ENCODE results near the gene APOE.
A peak's percentile ranks its signal among the peaks of the same experiment; 100 is the strongest.
"Not testable (repeated sequence)": the region's sequence is repeated elsewhere in the genome, so short reads cannot be mapped to it uniquely, and the experiment has no call there.

Gene APOE

DNA sequence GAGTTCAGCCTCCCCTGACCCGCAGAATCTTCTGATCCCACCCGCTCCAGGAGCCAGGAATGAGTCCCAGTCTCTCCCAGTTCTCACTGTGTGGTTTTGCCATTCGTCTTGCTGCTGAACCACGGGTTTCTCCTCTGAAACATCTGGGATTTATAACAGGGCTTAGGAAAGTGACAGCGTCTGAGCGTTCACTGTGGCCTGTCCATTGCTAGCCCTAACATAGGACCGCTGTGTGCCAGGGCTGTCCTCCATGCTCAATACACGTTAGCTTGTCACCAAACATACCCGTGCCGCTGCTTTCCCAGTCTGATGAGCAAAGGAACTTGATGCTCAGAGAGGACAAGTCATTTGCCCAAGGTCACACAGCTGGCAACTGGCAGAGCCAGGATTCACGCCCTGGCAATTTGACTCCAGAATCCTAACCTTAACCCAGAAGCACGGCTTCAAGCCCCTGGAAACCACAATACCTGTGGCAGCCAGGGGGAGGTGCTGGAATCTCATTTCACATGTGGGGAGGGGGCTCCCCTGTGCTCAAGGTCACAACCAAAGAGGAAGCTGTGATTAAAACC lies 1.1 kb upstream of the APOE start:
- H3K27me3 Mint-ChIP-seq (ENCODE audit: low read depth): peaks cover 4% of the 10 kb centered on the region
- H3K27ac Mint-ChIP-seq: peak overlapping the region in 1 of 3 experiments; percentile 63

DNA sequence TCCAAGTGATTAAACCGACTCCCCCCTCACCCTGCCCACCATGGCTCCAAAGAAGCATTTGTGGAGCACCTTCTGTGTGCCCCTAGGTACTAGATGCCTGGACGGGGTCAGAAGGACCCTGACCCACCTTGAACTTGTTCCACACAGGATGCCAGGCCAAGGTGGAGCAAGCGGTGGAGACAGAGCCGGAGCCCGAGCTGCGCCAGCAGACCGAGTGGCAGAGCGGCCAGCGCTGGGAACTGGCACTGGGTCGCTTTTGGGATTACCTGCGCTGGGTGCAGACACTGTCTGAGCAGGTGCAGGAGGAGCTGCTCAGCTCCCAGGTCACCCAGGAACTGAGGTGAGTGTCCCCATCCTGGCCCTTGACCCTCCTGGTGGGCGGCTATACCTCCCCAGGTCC lies 2.0 kb downstream of the APOE start:
- H3K9me3 Mint-ChIP-seq: no peaks in the 10 kb centered on the region
- no peak overlapping the region for H3K4me3 Mint-ChIP-seq
- peak overlapping the region; percentile 35 to 70 (median 43) for H3K27ac Mint-ChIP-seq
- TF ChIP-seq, protein P1, sequence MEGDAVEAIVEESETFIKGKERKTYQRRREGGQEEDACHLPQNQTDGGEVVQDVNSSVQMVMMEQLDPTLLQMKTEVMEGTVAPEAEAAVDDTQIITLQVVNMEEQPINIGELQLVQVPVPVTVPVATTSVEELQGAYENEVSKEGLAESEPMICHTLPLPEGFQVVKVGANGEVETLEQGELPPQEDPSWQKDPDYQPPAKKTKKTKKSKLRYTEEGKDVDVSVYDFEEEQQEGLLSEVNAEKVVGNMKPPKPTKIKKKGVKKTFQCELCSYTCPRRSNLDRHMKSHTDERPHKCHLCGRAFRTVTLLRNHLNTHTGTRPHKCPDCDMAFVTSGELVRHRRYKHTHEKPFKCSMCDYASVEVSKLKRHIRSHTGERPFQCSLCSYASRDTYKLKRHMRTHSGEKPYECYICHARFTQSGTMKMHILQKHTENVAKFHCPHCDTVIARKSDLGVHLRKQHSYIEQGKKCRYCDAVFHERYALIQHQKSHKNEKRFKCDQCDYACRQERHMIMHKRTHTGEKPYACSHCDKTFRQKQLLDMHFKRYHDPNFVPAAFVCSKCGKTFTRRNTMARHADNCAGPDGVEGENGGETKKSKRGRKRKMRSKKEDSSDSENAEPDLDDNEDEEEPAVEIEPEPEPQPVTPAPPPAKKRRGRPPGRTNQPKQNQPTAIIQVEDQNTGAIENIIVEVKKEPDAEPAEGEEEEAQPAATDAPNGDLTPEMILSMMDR (IDR thresholded peaks at IDR 0.05; ENCODE audit: unreplicated experiment in 3 of 3): no peak
- H3K4me1 Mint-ChIP-seq: peaks cover 32% of the 10 kb centered on the region
- H3K36me3 Mint-ChIP-seq (ENCODE audit: low read depth): peaks cover 3% of the 10 kb centered on the region
- H3K27me3 Mint-ChIP-seq (ENCODE audit: low read depth): peaks cover 8% of the 10 kb centered on the region

More for the DNA sequence above, 1.1 kb upstream of the APOE start:
- H3K36me3 Mint-ChIP-seq (ENCODE audit: low read depth): peaks cover 12% of the 10 kb centered on the region
- TF ChIP-seq, protein P1 (IDR thresholded peaks at IDR 0.05; ENCODE audit: unreplicated experiment in 3 of 3): peak; percentile 20 to 30 (median 25)
- H3K4me3 Mint-ChIP-seq: peak overlapping the region in 2 of 3 experiments; percentile 32 to 86
- peaks cover 11% of the 10 kb centered on the region for H3K4me1 Mint-ChIP-seq
- H3K9me3 Mint-ChIP-seq: no peaks in the 10 kb centered on the region

DNA sequence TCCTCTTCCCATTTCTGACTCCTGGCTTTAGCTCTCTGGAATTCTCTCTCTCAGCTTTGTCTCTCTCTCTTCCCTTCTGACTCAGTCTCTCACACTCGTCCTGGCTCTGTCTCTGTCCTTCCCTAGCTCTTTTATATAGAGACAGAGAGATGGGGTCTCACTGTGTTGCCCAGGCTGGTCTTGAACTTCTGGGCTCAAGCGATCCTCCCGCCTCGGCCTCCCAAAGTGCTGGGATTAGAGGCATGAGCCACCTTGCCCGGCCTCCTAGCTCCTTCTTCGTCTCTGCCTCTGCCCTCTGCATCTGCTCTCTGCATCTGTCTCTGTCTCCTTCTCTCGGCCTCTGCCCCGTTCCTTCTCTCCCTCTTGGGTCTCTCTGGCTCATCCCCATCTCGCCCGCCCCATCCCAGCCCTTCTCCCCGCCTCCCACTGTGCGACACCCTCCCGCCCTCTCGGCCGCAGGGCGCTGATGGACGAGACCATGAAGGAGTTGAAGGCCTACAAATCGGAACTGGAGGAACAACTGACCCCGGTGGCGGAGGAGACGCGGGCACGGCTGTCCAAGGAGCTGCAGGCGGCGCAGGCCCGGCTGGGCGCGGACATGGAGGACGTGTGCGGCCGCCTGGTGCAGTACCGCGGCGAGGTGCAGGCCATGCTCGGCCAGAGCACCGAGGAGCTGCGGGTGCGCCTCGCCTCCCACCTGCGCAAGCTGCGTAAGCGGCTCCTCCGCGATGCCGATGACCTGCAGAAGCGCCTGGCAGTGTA lies 2.7 kb downstream of the APOE start:
- TF ChIP-seq, protein P1 (IDR thresholded peaks at IDR 0.05; ENCODE audit: unreplicated experiment in 3 of 3): no peak
- Mint-ChIP-seq H3K27me3 (ENCODE audit: low read depth) (peaks cover 8% of the 10 kb centered on the region), H3K4me3 (peak overlapping the region; percentile 25 to 71 (median 50)), H3K4me1 (peaks cover 37% of the 10 kb centered on the region), H3K27ac (peak overlapping the region; percentile 35 to 70 (median 43)), H3K9me3 (no peaks in the 10 kb centered on the region), H3K36me3 (ENCODE audit: low read depth) (peaks cover 3% of the 10 kb centered on the region)

DNA sequence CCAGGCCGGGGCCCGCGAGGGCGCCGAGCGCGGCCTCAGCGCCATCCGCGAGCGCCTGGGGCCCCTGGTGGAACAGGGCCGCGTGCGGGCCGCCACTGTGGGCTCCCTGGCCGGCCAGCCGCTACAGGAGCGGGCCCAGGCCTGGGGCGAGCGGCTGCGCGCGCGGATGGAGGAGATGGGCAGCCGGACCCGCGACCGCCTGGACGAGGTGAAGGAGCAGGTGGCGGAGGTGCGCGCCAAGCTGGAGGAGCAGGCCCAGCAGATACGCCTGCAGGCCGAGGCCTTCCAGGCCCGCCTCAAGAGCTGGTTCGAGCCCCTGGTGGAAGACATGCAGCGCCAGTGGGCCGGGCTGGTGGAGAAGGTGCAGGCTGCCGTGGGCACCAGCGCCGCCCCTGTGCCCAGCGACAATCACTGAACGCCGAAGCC lies 3.3 kb downstream of the APOE start:
- H3K9me3 Mint-ChIP-seq: no peaks in the 10 kb centered on the region
- TF ChIP-seq, protein P1 (IDR thresholded peaks at IDR 0.05; ENCODE audit: unreplicated experiment in 3 of 3): no peak
- H3K36me3 Mint-ChIP-seq (ENCODE audit: low read depth): no peaks in the 10 kb centered on the region
- peaks cover 43% of the 10 kb centered on the region for H3K4me1 Mint-ChIP-seq
- no peak overlapping the region for H3K27ac Mint-ChIP-seq
- H3K4me3 Mint-ChIP-seq: no peak overlapping the region
- peaks cover 8% of the 10 kb centered on the region for H3K27me3 Mint-ChIP-seq (ENCODE audit: low read depth)

DNA sequence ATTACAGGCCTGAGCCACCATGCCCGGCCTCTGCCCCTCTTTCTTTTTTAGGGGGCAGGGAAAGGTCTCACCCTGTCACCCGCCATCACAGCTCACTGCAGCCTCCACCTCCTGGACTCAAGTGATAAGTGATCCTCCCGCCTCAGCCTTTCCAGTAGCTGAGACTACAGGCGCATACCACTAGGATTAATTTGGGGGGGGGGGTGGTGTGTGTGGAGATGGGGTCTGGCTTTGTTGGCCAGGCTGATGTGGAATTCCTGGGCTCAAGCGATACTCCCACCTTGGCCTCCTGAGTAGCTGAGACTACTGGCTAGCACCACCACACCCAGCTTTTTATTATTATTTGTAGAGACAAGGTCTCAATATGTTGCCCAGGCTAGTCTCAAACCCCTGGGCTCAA lies 4.2 kb downstream of the APOE start:
- Mint-ChIP-seq H3K9me3 (no peaks in the 10 kb centered on the region), H3K27me3 (ENCODE audit: low read depth) (peaks cover 14% of the 10 kb centered on the region), H3K4me3 (peak overlapping the region in 1 of 3 experiments; percentile 25), H3K36me3 (ENCODE audit: low read depth) (no peaks in the 10 kb centered on the region), H3K27ac (peak overlapping the region; percentile 87 to 98 (median 98)), H3K4me1 (peaks cover 52% of the 10 kb centered on the region)
- TF ChIP-seq, protein P1 (IDR thresholded peaks at IDR 0.05; ENCODE audit: unreplicated experiment in 3 of 3): no peak

DNA sequence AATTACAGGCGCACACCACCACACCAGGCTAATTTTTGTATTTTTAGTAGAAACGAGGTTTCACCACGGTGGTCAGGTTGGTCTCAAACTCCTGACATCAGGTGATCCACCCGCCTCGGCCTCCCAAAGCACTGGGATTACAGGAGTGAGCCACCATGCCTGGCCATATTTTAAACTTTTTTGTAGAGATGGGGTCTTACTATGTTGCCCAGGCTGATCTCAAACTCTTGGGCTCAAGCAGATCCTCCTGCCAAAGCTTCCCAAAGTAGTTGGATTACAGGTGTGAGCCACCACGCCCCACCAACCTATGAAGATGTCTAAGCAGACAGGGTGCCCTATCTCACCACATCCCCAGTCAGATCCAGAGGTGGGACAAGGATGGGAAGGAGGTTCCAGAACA lies 6.3 kb downstream of the APOE start:
- H3K4me3 Mint-ChIP-seq; H3K36me3 Mint-ChIP-seq (ENCODE audit: low read depth); H3K9me3 Mint-ChIP-seq: not testable (repeated sequence)
- peaks cover 49% of the 10 kb centered on the region for H3K4me1 Mint-ChIP-seq
- peaks cover 13% of the 10 kb centered on the region for H3K27me3 Mint-ChIP-seq (ENCODE audit: low read depth)
- H3K27ac Mint-ChIP-seq: peak overlapping the region in 2 of 3 experiments; percentile 98
